GM10847 (cell line): ENCODE measurements around the gene AGXT2.

Experiments used
- POLR2A ChIP-seq: IDR thresholded peaks from 2 replicates; pipeline ENCODE4 v1.6.1; 2011; ENCODE audit not compliant: insufficient read length; ENCODE audit errors: extremely low read depth

Gene AGXT2

DNA sequence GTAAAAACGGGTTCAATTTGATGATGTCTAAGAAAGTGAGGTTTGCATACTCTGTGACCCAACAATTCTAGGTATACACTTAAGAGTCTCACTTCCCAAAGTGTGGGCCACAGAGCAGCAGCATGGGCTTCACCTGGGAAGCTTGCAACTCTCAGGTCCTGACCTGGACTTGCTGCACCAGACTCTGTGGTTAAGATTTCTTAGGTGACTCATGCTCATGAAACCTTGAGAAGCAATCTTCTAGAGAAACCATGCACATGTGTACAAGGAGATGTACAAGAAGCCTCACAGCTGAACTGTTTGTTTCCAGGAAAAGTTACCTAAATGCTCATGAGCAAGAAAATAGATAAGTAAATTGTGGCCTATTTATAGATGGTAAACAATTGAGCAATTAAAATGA is 88.4 kb downstream of the AGXT2 start:
- no peak for TF ChIP-seq POLR2A

GRCh38 chr5:34957857-34958690 is 89.7 kb downstream of the AGXT2 start:
- no peak for TF ChIP-seq POLR2A

- TF ChIP-seq POLR2A, result no peak
These were observed 90.4 kb downstream of the AGXT2 start for GRCh38 chr5:34957321-34957720.
